Left cardiac atrium (tissue), 4 donors: Measurements from ENCODE around the gene FAM221B. TPM values are rescaled to one million over a fixed set of nuclear protein-coding genes. Genes with fewer than 3 reads are reported as not detected.

Experiments
- ATAC-seq, 2 donors: fragments of 200-7000 bp; cut with Tn5 transposase; one replicate each; pipeline ENCODE4 v1.9.1; 2020; ENCODE audit warnings: mild to moderate bottlenecking in 2 of 2, moderate library complexity in 2 of 2
- DNase-seq: peaks from one replicate; pipeline ENCODE4 v3.0.0-alpha.2; 2020
- intact Hi-C, 2 donors: fragments of 100-400 bp; cut with DNase I; formaldehyde crosslinking; loops; one replicate each; pipeline versions ENCODE4 v1.14.1 to v1.15.1; 2022 to 2023
- total RNA-seq, 2 donors: library from RNA; stranded (reverse); fragmentation: NEBNext Ultra II Directional; extraction: Animal tissue kit (Norgen Biotek cat#: 25700); gene quantifications; one replicate each; pipeline ENCODE4 v1.2.1, GENCODE V29; 2021
- donor health status: DM: no; HTN: yes; CAD: no.
- donor health status: DM: no; HTN: yes; CAD: no; lungs with severe emphysema.
- donor health status: DM: yes; HTN: yes; CAD: no.
- donor health status: Dilated cardiomyopathy.

The FAM221B gene
- total RNA-seq, 2 donors from 2014 or later = not detected

DNA sequence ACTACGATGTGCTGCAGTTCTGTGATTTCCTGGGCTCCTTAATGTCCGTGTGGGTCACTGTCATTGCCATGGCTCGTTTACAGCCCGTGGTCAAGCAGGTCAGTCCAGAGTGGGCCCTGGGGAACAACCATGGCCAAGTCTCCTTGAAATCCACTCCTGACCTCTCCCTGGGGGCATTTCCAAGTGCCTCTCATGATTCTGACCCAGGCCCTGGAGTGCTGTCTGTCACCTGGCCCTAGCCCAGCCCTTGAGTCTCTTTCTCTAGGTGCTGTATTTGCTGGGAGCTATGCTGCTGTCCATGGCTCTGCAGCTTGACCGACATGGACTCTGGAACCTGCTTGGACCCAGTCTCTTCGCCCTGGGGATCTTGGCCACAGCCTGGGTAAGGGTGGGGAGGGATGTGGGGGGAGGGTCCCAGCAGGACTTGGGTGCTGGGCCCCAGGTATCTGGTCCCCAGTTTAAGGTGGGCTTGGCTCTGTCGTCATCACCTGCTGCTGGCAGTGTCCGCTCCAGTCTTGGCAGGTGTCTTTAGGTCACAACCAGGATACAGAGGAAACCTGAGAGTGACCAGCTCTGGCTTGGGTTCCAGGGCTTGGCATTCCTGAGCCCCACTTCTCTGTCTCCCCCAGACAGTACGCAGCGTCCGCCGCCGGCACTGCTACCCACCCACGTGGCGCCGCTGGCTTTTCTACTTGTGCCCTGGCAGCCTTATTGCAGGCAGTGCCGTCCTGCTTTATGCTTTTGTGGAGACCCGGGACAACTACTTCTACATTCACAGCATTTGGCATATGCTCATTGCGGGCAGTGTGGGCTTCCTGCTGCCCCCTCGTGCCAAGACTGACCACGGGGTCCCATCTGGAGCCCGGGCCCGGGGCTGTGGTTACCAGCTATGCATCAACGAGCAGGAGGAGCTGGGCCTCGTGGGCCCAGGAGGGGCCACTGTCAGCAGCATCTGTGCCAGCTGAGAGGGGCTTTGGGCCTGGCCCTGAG is 24.6 kb upstream of the FAM221B start:
- intact Hi-C loops = no loop called here
- DNase-seq (no peak), ATAC-seq (no peak)

DNA sequence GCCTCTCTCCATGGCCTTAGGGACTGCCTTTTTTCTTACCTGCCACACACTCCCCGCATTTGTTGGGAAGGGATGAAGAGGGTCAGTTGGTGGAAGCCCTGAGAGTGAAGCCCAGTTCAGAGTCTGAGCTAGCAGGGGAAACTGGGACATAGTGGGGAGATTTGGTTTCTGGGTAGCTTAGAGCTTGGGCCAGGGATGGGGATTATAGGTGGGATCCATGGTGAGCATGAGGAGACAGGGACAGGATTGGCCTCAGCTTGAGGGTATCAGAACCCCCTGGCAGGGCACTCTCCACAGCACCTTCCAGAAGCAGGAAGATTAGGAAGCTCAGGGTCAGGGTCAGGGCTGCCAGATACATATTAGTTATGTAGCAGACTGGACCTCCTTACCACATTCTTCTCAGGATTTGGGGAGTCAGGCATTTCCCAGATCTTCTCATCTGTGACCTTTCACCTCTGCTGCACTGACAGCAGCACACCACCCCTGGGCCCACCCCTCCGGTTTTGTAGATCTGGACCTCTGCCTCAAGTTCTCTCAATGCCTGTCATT is 23.8 kb upstream of the FAM221B start:
- ATAC-seq (no peak), DNase-seq (no peak)
- intact Hi-C loops = no loop called here

DNA sequence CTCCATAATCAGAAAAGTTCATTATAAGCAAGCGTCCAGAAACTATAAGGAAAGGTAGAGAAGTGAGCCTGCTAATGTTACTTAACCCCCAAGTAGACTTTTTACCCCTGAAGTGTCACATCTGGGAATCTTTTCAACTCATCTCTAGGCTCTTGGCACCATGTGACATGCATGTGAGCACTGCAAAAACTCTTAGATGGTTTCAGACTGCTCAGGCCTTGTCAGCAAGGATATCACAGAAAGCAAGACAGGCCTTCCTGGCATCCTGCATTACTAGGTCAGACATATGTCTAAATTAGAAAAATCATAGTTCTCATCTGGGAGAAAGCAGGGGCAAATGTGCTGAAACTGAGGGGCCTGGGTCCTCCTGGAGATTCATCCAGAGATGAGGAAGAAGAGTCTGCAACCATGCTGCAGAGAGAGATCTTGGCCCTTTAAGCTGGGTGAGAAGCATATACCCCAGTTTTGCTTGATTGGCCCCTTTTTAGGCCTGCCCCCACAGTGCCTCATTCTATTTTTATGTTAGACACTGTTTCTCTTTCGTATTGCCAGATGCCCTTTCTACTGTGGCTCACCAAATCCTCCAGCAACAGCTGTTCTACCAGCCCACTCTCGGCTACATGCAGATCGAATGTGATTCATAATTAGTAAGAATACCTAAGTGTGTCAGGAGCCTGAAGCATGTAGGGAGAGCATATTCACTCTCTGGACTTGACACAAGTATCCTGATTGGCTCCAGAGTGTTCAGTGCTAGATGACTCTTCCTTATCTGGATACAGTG is 19.4 kb upstream of the FAM221B start:
- peak; percentile 72 to 83 for ATAC-seq
- no peak for DNase-seq
- intact Hi-C loops = no loop called here

DNA sequence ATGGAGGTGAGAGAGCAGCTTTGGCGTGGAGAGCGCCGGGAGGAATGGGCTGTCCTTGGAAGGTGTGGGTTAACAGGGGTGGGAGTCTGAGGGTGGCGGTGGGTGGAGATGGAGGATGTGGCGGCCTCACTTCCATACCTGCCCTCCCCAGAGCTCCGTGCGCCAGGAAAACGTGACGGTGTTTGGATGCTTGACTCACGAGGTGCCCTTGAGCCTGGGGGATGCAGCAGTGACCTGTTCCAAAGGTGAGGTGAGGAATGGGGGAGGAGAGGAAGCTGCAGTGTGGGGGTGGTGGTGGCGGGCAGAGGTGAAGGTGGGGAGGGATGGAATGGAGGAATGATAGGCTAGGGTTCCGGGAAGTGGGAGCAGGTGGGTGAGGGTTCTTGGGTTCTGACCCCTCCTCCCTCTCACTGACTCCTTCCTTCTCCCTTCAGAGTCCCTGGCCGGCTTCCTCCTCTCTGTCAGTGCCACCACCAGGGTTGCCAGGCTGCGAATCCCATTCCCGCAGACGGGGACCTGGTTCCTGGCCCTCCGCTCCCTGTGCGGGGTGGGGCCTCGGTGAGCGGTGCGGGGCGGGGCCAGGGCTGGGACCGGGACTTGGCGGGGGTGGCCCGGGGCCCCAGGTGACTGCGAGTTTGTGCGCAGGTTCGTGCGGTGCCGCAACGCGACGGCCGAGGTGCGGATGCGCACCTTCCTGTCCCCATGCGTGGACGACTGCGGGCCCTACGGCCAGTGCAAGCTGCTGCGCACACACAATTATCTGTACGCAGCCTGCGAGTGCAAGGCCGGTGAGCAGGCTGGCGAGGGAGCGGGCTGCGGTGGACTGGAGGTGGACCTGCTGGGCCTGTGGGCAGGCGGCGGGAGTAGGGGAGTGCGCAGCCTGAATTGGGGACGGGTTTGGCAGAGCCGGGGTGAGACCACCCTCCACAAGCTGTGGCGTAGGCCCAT is 17.6 kb upstream of the FAM221B start:
- intact Hi-C loops = no loop called here
- ATAC-seq (peak; percentile 12 to 44), DNase-seq (no peak)

DNA sequence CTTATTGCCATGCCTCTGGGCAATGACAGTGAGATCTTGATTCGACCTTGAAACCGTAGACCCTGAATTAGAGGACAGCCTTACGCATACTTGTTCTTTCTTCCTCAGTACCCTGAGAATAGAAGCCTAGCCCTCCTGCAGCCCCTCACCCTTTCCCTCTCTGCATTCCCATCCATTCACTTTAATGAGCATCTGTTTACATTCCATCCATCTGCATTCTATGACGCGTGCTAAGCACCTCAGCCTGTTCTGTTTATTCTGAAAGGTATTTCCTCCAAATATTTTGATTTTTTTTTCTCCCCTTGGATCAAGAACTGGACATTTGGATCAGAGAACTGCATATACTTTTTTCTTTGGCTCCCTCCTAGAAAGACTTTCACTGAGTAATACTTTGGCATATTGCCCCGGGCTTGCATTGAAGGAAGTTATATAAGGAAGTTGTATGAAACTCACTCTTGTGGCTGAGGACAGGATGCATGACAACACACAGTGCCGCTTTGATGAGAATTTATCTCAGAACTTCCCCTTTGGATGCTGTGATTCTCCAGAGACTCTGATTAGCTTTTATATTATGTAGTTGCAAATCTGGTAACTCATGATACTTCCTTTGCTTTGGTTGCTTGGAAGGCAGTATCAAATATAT is 16.2 kb upstream of the FAM221B start:
- DNase-seq = peak; percentile 59
- intact Hi-C loops = no loop called here
- peak; percentile 38 to 68 for ATAC-seq

DNA sequence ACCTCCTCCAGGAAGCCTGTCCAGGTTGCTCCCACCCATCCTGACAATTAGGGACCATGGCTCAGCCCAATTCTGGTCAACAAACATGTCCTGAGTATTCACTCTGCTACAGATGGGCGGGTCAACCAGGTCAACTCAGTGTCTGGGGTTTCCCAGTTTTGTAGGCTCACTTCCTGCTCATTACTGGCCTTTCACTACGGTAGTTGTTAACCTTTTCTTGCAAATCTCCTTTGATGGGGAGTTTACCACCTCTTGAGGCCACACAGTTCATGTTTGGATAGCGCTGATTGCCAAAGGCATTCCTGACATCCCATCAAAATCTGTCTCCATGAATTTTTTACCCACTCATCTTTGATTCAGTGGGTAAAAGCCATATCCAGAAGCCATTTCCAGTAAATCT is 14.3 kb upstream of the FAM221B start:
- no peak for DNase-seq
- intact Hi-C loops = no loop called here

DNA sequence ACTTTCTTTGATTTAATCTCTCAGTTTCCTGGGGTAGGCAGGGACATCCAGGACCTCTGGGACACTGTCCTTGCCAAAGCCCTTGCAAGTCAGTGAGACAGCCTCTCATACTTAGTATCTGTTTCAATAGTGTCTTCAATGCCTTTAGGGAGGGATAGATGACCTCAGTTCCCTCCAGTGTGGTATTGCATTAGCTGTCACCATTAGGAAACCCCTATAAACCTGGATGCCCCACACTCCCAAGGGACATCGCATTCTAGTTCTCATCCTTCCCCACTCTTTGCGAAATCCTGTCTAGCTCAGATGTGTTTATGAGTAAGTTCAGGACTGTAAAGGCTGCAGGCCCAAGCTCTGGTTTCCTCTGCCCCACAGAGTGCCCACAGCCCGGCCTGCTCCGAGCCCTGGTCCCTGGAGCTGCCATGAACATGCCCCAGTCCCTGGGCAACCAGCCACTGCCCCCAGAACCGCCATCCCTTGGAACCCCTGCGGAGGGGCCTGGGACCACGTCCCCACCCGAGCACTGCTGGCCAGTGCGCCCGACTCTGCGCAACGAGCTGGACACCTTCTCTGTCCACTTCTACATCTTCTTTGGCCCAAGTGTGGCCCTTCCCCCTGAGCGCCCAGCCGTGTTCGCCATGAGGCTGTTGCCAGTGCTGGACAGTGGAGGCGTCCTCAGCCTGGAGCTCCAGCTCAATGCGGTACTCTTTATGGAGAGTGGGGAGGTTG is 13.7 kb upstream of the FAM221B start:
- no peak for DNase-seq
- intact Hi-C loops = no loop called here
- no peak for ATAC-seq

More for the DNA sequence above, 14.3 kb upstream of the FAM221B start:
- ATAC-seq = no peak

DNA sequence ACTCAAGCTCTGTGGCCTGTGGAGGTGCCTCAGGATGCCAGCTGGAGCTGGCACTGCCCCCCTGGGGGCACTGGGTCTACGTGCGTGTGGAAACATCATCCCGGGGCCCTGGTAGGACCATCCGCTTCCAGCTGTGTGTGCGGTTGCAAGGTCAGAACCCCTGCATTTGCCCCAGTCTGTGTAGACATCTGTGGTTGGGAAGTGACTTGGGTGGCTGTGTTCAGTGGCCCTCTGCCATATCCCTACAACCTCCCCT is 13.0 kb upstream of the FAM221B start:
- ATAC-seq = no peak
- no peak for DNase-seq
- intact Hi-C loops = no loop called here

DNA sequence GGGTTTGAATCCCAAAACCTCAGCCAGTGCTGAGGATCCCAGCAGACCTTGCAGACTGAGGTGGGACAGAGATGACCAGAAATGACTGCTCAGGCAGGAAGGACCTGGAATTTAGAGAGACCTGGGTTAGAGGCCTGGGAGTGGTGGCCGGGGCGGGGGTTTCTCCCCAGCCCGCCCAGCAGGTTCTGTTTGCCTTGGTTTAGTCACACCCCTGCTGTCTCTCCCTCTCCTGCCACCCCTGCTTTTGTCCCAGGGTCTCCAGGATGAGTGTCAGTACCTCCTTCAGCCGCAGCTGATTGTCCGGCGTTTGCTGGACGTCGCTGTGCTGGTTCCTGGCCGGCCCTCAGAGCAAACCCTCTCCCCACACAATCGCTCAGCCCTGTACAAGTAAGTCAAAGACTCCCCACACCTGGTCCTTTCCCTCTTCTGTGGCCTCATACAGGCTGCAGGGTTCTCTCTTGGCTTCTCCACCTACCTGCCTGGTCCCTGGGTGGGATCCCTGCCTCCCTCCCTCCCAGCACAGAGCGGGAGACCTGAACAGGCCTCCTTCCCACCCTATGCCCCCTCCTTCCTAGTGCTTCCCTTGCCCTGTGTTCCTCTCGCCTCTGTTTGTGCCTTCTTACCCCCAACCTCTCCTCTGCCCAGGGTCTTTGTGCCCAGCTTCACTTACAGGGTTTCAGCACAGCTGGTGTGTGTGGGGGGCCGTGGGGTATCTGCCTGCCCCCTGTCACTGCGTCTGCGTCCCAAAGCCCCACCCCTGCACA is 12.5 kb upstream of the FAM221B start:
- ATAC-seq = no peak
- intact Hi-C loops = no loop called here
- DNase-seq = no peak

DNA sequence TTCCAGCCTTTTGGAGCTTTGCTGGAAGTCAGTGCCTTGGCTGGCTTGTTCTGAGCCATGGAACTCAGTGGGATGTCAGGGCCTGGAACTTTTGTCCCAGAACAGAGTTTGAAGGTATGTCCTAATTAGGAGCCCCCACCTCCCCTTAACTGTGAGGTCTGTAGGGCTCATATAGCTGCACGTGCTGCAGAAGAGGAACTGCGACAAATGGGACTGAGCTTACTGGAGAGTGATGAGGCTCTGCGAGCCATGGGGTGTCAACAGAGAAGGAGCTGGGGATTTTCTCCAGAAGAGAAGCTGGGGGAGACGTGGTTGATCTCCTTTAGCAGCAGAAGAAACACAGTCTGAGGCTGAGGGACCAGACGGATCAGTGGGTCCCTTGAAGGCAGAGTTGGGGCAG is 11.4 kb upstream of the FAM221B start:
- ATAC-seq = no peak
- intact Hi-C loops = no loop called here
- no peak for DNase-seq

DNA sequence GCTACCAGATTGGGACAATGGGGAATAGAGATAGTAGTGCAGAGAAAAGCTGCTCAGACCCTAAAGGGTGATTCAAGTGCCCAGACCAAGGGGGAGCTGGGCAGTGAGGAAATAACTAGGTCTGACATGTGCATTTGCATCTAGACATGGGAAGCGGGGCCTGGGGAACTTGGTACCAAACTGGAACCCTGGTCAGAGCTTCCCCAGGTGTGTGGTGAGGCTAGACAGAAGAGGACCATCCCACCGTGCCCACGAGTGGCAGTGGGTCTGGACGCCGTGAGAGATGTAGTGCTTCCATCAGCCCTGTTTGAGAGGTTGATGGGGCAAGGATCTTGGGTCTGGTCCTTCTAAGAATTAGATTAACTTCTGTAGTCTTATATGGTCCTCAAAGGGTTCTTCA is 8.1 kb upstream of the FAM221B start:
- DNase-seq = no peak
- intact Hi-C loops = no loop called here
- no peak for ATAC-seq

DNA sequence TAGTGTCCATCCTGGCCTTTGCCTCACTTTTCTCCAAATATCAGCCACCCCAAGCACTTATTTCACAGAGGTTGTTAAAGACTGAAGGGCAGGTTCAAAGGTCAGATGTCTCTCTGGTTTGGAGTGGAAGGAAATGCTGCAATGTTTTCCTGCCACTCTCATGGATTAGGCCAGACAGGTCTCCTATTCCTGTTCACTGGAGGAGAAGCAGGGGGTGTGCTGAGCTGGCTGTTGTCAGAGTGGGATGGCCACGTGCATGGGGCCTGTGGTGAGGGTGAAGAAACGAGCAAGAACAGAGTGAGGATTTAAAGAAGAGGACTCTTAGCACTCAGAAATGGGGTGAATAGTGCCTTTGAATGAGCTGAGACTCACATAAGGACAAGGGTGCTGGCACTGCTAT is 7.2 kb upstream of the FAM221B start:
- no peak for ATAC-seq

DNA sequence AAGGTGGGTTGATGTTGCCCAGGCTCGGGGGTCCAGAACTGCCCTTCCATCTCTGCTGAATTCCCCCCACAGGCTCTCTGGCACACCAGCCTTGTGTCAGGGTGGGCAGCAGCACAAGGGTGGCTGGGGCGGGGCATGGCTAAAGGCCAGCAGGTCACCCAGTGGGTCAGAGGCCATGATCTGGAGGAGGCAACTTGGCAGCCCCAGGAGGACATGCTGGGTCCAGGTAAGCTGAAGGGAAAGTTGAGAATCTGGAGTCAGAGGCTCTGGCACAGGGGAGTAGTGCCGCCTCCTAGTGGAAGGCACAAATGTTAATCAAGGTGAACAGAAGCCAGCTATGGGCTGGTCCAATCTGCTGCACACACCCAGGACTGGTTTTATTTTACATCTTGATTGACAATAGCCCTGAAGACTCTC is 6.7 kb upstream of the FAM221B start:
- ATAC-seq (no peak), DNase-seq (no peak)
- intact Hi-C loops = no loop called here

More for the DNA sequence above, 7.2 kb upstream of the FAM221B start:
- intact Hi-C loops = no loop called here
- DNase-seq = no peak

DNA sequence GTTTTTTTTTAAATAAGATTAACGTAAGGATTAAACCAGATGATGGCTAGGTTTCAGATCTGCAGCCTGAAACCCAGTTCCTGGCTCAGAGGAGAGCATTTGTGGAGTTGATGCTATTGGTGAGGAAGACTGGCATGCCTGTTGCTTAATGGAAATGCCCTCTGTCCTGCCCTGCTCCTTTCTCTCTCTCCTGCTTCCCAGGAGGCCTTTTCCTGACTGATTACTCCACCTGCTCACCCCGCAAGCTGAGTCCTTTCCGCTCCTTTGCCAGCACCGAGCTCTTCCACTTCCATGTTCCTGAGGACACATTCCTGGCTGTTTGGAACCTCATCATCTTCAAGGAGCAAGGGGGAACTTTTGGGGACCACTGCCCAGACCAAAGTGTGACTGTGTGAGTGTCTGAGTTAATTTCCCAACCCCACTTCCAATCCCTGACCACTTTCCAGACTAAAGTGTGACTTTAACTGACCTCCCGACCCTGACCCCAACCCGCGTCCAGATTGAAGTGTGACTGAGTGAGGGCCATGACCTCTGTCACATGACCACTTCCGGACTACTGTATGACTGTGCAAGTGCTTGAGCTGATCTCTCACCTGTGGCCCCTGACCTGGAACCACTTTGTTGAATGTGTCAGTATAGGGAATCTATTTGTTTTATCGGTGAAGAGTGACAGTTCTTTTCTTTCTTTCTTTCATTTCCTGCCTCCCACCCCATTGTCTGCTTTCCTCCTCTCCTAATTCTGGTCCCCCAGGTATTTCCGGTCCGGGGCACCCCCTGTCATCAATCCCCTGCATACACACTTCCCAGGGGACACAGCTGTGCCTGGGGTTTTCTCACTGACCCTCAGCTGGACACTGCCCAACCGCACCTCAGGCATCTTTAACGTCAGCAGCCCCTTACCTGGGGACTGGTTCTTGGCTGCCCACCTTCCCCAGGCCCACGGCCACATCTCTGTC is 6.0 kb upstream of the FAM221B start:
- no peak for ATAC-seq
- no peak for DNase-seq
- intact Hi-C loops = no loop called here

DNA sequence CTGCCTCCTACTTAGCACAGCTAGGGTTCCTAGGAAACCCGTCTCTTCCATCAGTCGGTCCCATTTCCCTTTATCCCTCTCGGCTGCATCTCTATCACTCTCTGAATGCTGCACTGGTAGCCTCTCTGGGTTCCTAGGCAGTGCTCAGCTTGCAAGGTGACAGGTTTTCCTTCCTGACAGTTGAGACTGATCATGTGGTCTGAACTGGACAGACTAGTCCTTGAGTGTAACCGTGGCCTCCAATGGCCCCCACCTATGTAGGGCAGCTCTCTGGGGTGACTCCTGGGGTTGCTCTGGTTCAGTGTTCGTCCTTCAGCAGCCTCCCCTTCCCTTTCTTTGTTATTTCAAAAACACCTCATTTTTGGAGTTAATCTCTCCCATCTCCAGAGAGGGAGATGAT is 4.3 kb upstream of the FAM221B start:
- ATAC-seq (no peak), DNase-seq (no peak)
- intact Hi-C loops = no loop called here

DNA sequence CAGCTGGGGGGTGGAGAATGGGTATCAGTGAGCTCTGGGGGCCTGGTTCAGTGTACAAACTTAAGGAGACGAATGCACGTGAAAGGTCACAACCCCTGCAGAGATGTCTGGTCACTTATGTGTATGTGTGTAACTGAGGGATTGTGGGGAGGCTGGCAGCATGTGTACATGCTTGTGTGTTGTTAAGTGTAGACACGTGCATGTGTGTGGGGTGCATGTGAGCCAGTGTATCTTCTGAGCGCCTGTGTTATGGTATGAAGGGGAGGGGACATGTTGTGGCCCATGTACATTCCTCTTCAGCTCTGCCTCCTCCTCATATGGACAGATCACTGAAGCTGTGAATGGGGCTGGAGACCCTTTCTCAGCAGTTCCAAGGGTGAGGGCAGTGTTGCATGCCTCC is 2.5 kb upstream of the FAM221B start:
- DNase-seq = no peak
- intact Hi-C loops = no loop called here
- no peak for ATAC-seq
